CD4-positive, alpha-beta T cell treated with Interferon alpha-2 for 1 hour (primary cell): ENCODE results near the gene CLDN17.

Source experiments
- DNase-seq, 2 donors: peaks; one replicate each; pipeline ENCODE4 v3.0.0-alpha.2; 2020 to 2022

CLDN17 gene

GRCh38 chr21:30116479-30116878, 50.1 kb downstream of the CLDN17 start:
- DNase-seq = no peak
